ENCODE measurements around the gene QARS1.

The QARS1 gene

DNA sequence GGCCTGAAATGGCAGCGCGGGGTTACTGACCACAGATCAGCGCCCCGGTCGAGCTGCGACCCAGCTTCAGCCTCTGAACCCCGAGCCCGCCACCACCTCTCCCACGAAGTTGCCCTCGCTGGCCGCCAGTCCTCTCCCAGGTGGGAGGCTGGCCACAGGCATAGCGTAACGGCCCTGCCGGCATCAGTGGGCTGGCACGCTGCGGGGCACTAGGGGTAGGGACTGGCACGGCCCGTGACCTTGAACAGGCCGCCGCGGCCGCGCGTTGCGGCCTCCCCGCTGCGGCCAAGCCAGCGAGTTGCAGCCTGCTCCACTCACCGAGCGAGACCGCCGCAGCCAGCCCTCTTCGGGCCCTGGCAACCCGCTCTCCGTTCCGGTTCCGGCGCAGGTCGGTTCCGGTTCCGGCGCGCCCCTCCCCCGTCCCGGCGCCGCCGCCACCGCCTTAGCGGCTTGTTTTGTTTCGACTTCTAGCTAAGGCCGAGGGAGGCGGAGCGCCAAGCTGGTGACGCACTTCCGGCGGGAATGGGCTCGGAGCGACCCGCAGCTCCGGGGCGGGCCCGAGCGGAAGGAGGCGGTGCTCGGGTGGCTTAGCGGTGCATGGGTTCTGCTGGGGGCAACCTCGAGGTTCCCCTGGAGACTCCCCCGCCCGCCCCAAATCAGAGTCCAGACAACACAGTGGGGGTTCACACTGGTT is 16.0 kb upstream of the QARS1 start, which contains the start of gene USP19:
Gene USP19 (minus strand): TSS at position 386 of the 694 bp plus-strand sequence. CDS start 1,678 bp downstream, outside the sequence.
- DNase-seq (ENCODE audit: low spot score): peak; percentile 88

GRCh38 chr3:49120096-49120437 is 15.5 kb upstream of the QARS1 start:
- no peak for DNase-seq (ENCODE audit: low spot score)

- no peak for DNase-seq (ENCODE audit: low spot score)
These were observed 14.9 kb upstream of the QARS1 start for GRCh38 chr3:49119439-49119838.

GRCh38 chr3:49119036-49119435 is 14.5 kb upstream of the QARS1 start:
- no peak for DNase-seq (ENCODE audit: low spot score)

- DNase-seq (ENCODE audit: low spot score): no peak
These were observed 7.7 kb upstream of the QARS1 start for GRCh38 chr3:49112262-49112661.

GRCh38 chr3:49111347-49111746 is 6.8 kb upstream of the QARS1 start:
- DNase-seq (ENCODE audit: low spot score): no peak

- DNase-seq (ENCODE audit: low spot score): no peak
These were observed 6.2 kb upstream of the QARS1 start for GRCh38 chr3:49110780-49111179.

GRCh38 chr3:49108346-49108745 is 3.8 kb upstream of the QARS1 start:
- DNase-seq (ENCODE audit: low spot score): no peak

DNA sequence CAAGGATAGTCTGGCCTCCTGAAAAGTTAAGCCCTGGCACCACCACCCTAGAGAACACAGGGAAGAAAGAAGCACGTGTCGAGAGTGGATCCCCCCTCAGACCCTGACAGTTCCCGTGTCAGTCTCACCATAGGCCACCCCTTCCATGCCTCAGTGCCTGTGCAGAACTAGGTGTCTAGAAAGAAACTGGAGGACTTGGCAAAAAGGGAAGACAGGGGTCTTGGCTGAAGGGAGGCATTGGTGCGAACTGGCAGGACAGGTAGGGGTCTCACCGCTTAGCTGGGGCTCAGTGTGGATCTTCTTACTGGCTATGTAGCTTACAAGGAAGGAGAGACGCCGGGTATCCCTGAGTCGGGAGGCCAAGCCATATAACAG is 518 bp downstream of the QARS1 start:
- no peak for DNase-seq (ENCODE audit: low spot score)

- no peak for DNase-seq (ENCODE audit: low spot score)
These were observed 4.4 kb downstream of the QARS1 start for GRCh38 chr3:49100046-49100615.

DNA sequence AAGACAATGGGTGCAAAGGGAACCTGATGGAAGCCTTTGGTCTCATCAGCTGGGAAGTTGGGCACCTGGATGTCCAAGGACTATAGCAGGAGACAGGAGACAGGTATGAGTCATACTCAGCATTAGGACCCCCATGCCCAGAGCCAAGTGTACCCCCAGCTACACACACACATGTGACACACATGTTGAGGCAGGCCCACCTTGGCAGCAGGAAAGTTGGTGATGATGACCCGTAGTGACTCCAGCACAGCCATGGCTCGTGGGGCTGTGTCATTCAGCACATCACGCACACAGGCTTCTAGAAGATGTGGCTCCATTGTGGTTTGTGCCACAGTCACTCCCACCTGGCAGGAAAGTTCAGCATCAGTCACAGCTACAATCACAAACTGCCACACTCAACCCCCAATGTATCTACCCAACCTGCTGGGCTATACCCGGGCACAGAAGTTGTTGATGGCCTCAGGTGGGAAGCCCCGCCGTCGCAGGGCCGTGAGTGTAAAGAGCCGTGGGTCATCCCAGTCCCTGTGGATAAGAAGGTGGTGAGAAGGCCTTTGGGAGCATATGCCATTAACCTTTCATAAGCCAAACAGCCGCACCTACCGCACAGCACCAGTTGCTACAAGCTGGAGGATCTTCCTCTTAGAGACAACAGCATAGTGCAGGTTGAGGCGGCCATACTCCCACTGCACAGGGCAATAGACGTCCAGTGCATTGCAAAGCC is 5.5 kb downstream of the QARS1 start:
- DNase-seq (ENCODE audit: low spot score): no peak

DNA sequence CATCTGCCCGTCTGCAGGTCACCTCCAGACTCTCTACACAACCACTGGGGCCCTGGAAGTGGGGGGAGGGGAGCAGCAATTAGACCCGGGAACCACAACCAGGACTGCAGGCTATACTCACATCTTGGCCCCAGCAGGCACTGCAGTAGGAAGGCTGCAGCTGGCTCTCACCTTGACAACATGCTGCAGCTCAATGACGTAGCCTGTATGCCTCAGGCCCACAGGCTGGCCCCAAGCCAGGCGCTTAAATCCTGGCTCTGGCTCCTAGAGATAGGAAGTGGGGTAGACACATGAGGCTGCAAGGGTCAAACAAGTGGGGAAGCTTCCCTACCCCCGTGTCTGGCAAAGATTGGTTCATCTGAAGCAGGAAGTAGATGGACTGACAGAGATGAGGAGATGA is 6.1 kb downstream of the QARS1 start:
- DNase-seq (ENCODE audit: low spot score): no peak

- peak; percentile 98 for DNase-seq (ENCODE audit: low spot score)
These were observed 10.4 kb downstream of the QARS1 start, which contains the start of gene QRICH1 for GRCh38 chr3:49093853-49094767. Gene QRICH1 (minus strand): TSS chr3:49094071. CDS start chr3:49077017, 17,054 bp downstream.

- peak; percentile 88 for DNase-seq (ENCODE audit: low spot score)
These were observed 11.4 kb downstream of the QARS1 start for GRCh38 chr3:49092938-49093852.

DNA sequence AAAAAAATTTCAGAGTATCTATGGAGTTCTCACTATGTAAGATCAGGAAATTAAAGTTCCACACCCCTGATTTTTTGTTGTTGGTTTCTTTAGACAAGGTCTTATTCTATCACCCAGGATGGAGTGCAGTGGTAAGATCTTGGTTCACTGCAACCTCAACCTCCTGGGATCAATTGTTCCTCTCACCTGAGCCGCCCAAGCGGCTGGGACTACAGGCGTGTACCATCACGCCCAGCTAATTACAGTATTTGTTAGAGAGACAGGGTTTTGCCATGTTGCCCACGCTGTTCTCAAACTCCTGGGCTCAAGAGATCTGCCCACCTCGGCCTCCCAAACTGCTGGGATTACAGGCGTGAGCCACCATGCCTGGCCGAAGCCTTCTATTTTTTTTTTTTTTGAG is 23.1 kb downstream of the QARS1 start:
- no peak for DNase-seq (ENCODE audit: low spot score)

- no peak for DNase-seq (ENCODE audit: low spot score)
These were observed 25.3 kb downstream of the QARS1 start for GRCh38 chr3:49079270-49079669.

GRCh38 chr3:49076646-49077045 is 27.9 kb downstream of the QARS1 start:
- no peak for DNase-seq (ENCODE audit: low spot score)

- DNase-seq (ENCODE audit: low spot score): no peak
These were observed 28.4 kb downstream of the QARS1 start for GRCh38 chr3:49076116-49076515.

- no peak for DNase-seq (ENCODE audit: low spot score)
These were observed 46.5 kb downstream of the QARS1 start for GRCh38 chr3:49058011-49058410.

GRCh38 chr3:49057268-49057667 is 47.3 kb downstream of the QARS1 start:
- no peak for DNase-seq (ENCODE audit: low spot score)

DNA sequence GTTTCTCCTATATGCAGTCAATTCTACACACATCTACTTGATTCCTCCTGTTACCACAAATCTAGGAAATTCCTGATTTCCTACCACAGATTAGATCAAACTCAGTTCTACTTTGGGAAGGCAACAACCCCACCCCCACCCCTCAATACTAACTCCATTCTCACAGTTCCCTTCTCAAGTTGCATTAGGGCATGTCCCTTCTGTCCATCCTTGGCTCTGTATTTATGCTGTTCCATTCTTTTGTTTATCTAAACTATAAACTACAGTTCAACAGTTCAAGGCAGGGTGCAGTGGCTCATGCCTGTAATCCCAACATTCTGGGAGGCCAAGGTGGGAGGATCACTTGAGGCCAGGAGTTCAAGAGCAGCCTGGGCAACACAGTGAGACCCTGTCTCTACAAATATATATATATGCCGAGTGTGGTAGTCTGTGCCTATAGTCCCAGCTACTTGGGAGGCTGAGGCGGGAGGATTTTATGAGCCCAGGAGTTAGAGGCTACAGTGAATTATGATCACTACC is 50.2 kb downstream of the QARS1 start:
- DNase-seq (ENCODE audit: low spot score): no peak

Measured in RKO (cell line).